ENCODE data around the gene ERF.

- TF ChIP-seq EP300 (IDR thresholded peaks at IDR 0.05; ENCODE audit: borderline replicate concordance in 1 of 2, low read depth in 2 of 2, low read length in 2 of 2): no peak
- no peak for TF ChIP-seq RNF2 (IDR thresholded peaks at IDR 0.05; ENCODE audit: borderline replicate concordance, low read depth, low read length, missing control alignments, poor library complexity, severe bottlenecking)
- no peak for TF ChIP-seq CTCF (IDR thresholded peaks at IDR 0.05; ENCODE audit: control extremely low read depth in 1 of 3, insufficient read depth in 1 of 3, low read depth in 1 of 3, low read length in 3 of 3)
- TF ChIP-seq, protein P1, sequence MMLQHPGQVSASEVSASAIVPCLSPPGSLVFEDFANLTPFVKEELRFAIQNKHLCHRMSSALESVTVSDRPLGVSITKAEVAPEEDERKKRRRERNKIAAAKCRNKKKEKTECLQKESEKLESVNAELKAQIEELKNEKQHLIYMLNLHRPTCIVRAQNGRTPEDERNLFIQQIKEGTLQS (IDR thresholded peaks at IDR 0.05; ENCODE audit: insufficient read depth, low read depth, low read length): no peak
- no peak for TF ChIP-seq FOSL1 (IDR thresholded peaks at IDR 0.05; ENCODE audit: insufficient read depth, low read depth, low read length)
- no peak for TF ChIP-seq JUND (IDR thresholded peaks at IDR 0.05; ENCODE audit: low read length)
- no peak for TF ChIP-seq POLR2A (IDR thresholded peaks at IDR 0.05; ENCODE audit: control extremely low read depth in 1 of 2, low read depth in 2 of 2, low read length in 2 of 2)
- no peak for TF ChIP-seq YY1 (IDR thresholded peaks at IDR 0.05; ENCODE audit: low read depth, low read length)
Observed at GRCh38 chr19:42285988-42286348, 31.0 kb upstream of the ERF start.
